CD4-positive, alpha-beta T cell treated with Interleukin-17A for 1 hour (primary cell): ENCODE measurements around the gene UNK.

ENCODE experiments used
- DNase-seq: peaks from one replicate; pipeline ENCODE4 v3.0.0-alpha.2; 2020

UNK gene

GRCh38 chr17:75822119-75822799, 37.7 kb downstream of the UNK start:
- DNase-seq = peak; percentile 49

DNA sequence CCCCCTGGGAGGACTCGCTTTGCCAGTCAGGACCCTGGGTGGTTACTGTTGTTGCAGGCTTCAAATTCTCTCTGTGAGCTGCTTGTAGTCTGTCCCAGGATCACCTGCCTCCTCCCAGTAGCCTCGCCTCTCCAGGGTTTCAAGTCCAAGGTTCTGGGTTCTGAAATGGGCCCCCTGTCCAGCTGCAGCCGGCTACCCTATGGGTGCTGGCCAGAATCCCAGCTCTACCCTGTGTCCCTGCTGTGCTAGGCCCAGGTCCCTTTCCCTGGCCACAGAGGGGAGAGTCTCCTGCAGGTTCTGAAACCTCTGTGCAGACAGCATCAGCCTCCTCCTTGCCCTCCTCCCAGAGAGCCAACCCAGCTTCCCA, 38.2 kb downstream of the UNK start:
- no peak for DNase-seq

- no peak for DNase-seq
These were observed 38.8 kb downstream of the UNK start for GRCh38 chr17:75823257-75824041.

GRCh38 chr17:75824050-75824552, 39.5 kb downstream of the UNK start:
- no peak for DNase-seq

GRCh38 chr17:75824666-75825065, 40.1 kb downstream of the UNK start:
- no peak for DNase-seq

DNA sequence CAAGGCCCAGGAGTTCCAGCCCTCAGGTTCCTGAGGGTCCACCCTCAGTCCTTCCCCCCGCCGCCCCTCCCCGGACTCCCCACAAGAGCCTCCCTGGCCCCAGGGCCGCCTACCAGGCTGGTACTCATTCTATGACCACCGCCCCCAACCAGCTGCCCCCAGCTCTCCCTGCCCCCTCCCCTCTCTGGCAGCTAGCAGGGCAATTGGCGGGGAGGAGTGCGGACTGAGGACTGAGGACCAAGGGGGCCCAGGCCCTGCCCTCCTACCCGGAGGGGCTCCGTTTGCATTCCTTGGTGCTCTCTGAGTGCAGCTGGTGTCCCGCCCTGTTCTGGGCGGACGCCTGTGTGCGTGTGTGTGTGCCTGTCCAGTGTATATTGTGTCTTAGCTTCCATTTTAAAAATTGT, 40.5 kb downstream of the UNK start:
- no peak for DNase-seq

- no peak for DNase-seq
These were observed 41.3 kb downstream of the UNK start for GRCh38 chr17:75825748-75826370.

- no peak for DNase-seq
These were observed 42.1 kb downstream of the UNK start for GRCh38 chr17:75826561-75827307.

GRCh38 chr17:75827308-75828075, 42.9 kb downstream of the UNK start:
- DNase-seq = peak; percentile 79

DNA sequence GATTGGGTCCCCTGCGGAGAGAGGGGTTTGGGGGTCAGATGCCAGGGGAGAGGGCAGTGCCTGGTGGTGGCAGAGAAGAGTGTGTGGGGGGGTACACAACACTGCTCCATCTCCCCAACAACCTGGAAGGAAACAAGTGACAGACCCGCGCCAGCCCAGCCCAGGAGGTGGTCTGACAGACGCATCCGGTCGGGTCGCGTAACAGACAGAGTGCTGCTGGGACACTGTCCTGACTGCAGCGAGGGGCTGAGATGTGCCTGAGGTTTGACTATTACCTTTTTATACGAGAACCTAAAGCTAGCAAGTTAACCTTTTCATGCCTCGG, 43.4 kb downstream of the UNK start:
- DNase-seq = no peak

GRCh38 chr17:75828741-75829140, 44.1 kb downstream of the UNK start:
- DNase-seq = no peak

DNA sequence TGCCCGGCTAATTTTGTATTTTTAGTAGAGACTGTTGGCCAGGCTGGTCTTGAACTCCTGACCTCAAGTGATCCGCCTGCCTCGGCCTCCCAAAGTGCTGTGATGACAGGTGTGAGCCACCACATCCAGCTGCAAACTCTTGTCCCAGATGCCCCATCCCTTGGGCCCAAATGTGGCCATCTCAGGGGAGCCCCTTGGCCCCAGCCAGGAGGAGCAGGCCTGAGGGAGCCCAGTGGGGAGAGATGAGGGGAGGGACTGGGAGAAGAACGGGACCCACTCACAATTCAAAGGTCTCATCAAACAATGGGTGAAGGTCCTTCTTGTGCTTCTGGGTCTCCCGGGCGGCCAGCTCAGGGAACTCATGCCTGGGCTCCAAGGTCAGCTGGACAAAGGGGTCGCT, 45.1 kb downstream of the UNK start:
- DNase-seq = no peak

- DNase-seq = peak; percentile 31
These were observed 45.8 kb downstream of the UNK start for GRCh38 chr17:75830164-75831031.

DNA sequence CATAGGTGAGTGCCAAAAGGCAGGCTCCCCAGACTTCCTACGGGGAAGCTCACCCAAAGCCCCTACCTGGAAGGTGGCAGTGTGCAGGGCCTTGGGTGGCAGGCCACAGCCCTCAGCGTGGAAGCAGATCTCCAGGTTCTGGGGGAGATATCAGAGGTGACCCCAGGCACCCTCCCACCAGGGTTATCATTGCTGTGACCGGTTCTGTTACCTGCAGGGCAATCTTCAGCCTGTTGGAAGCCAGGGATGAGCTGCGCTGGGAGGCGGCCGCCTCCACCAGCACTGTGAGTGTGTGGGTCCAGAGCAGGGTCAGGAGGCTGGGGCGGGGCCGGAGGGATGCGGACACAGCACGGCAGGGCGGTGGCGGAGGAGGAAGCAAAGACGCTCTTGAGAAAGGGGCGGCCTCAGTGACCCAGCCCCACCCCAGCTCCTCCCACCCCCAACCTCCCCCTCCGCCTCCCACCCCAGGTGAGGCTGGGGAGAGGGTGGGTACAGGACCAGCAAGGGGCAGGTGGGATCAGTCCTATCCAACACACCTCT, 46.5 kb downstream of the UNK start:
- DNase-seq = no peak

- peak; percentile 76 for DNase-seq
These were observed 47.6 kb downstream of the UNK start for GRCh38 chr17:75832164-75832651.

DNA sequence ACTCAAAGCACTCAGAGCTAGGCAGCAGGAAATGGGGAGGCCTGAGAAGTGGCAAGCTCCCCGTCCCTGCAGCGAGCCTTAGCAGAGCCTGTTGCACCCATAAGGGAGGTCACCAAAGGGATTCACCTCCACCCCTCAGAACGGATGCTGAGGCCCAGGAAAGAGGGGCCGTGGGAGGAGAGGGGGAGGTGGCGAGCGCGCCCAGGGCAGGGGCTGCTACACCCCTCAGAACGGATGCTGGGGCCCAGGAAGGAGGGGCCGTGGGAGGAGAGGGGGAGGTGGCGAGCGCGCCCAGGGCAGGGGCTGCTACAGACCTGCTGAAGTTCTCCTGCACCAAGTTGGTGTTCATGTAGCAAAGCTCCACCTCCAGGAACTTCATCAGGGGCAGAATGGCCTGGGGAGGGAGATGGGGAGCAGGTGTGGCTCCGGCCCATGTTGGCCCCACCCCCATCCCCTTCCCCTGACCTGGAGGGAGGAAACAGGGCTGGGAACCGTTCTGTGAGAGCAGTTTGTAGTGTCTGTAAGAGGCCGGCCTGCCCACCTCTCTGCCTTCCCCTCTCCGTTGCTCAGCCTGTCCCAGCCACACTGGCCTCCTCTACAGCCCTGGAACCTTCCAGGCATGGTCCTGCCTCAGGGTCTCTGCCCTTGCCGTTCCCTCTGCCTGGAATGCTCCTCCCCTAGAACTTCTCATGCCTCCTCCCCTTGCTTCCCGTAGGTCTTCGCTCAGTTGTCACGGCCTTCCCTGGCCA, 48.2 kb downstream of the UNK start:
- DNase-seq = peak; percentile 51

- DNase-seq = no peak
These were observed 49.8 kb downstream of the UNK start for GRCh38 chr17:75834279-75834920.

- DNase-seq = no peak
These were observed 50.5 kb downstream of the UNK start for GRCh38 chr17:75834928-75835653.

GRCh38 chr17:75835654-75835987, 51.0 kb downstream of the UNK start:
- no peak for DNase-seq
